ENCODE measurements around the gene ADAMTS17. TPM values are rescaled to one million over a fixed set of nuclear protein-coding genes. Genes with fewer than 3 reads are reported as not detected.
A peak's percentile ranks its signal among the peaks of the same experiment; 100 is the strongest.
"Not testable (repeated sequence)": the region's sequence is repeated elsewhere in the genome, so short reads cannot be mapped to it uniquely, and the experiment has no call there.

The ADAMTS17 gene
- total RNA-seq, 1 experiment from 2014 or later: 4.1 TPM

DNA sequence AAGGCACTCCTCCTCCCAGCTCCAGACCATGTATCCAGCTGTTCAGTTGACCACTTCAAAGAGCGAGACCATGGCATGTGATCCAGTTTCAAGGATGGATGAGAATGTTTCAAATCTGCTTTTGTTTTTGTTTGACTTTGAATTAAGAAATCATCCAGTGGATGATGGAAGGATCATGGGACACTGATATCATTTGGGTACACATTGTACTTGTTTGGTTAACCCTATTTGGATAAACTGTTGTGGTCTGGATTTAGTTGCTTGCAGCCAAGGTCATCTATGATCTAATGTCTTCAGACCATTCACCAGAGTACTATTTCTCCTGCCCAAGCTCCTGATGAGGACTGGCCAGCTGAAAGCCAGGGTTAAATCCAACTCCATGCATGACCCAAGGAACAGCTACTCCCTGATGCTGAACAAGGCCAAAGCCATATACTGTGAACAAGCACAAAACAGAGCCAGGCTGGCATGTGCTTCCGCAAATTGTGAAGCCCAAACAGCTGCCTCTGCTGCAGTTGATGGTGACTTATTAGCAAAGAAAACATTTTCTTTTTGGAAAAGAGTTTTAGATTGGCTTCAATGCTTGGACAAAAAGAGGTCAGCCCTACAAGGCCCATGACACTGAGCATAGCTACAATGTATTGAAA is 5.2 kb upstream of the ADAMTS17 start:
- Histone ChIP-seq H3K36me3 (no peaks in the 10 kb centered on the region), H3K9me3 (replicated peaks) (no peaks in the 10 kb centered on the region), H3K4me1 (no peaks in the 10 kb centered on the region), H3K4me3 (no peak overlapping the region), H3K27ac (no peak overlapping the region), H3K27me3 (no peaks in the 10 kb centered on the region)
- DNase-seq: no peak

DNA sequence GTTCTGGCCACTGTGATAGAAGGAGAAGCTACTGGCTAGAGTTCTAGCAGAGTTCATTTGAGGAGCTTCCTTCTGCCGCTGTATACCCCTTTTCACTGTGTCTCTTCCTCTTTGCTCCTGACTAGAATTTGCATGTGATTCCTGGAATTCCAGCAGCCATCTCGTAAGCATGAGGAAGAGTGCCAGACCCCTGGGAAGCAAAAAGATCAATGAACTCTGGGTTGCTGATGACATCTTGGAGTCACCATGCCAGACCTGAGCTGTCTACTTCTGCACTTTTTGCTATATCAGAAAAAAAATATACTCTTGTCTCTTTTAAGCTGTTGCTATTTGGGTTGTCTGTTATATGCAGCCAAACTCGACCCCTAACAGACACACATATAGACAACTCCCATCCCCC is 3.7 kb upstream of the ADAMTS17 start:
- no peaks in the 10 kb centered on the region for H3K9me3 ChIP-seq (replicated peaks)
- no peaks in the 10 kb centered on the region for H3K4me1 ChIP-seq
- H3K27ac ChIP-seq: no peak overlapping the region
- H3K36me3 ChIP-seq: no peaks in the 10 kb centered on the region
- no peaks in the 10 kb centered on the region for H3K27me3 ChIP-seq
- no peak for DNase-seq
- H3K4me3 ChIP-seq: no peak overlapping the region

DNA sequence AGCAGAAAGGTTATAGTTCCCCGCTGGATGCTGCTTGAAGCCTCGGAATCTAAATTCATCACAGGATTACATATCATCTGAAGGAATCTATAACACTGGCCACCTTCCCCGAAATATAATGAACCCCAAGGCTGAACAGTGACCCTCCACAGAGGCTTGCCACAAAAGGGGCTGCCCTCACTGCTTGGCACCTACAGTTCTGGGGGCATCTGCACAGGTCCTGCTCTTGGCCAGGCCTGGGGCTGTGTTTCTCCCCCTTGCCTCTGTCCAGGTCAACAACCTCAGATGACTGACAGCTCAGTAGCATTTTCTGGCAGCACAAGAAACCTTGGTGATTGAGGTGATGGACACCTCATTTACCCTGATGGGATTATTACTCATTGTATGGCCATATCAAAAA is 1.5 kb upstream of the ADAMTS17 start:
- Histone ChIP-seq H3K4me3 (no peak overlapping the region), H3K27me3 (no peaks in the 10 kb centered on the region), H3K4me1 (peaks cover 3% of the 10 kb centered on the region; the same call in 1 of the 2 replicates), H3K9me3 (replicated peaks) (no peaks in the 10 kb centered on the region), H3K27ac (no peak overlapping the region), H3K36me3 (no peaks in the 10 kb centered on the region)
- DNase-seq: no peak

DNA sequence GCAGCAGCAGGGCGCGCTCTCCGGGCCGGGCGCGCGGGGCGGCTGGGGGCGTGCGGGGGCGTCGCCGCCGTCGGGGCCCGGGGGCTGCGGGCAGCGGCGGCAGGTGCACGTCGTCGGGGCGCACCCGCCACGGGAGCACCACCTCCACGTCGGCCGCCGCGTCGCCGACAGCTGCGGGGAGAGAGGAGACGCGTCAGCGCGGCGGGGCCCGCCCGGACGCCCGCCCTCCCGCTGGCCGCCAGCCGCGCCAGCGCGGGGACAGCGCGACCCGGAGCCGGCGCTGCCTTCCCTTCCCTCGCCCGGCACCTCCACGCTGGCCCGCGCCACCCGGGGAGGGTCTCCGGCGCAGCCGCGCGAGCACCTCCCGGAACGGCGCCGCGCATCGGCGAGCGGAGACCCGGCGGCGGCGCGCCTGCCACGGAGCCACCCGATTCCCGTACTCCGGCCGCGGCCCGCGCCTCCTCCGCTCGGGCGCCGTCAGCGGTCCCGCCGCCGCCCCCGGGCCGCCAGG is 481 bp downstream of the ADAMTS17 start:
- DNase-seq: peak in 1 of 2 experiments; percentile 17
- Histone ChIP-seq H3K9me3 (replicated peaks) (no peaks in the 10 kb centered on the region), H3K27me3 (no peaks in the 10 kb centered on the region), H3K4me1 (peaks cover 3% of the 10 kb centered on the region; the same call in 1 of the 2 replicates), H3K4me3 (peak overlapping the region; percentile 64), H3K36me3 (no peaks in the 10 kb centered on the region), H3K27ac (no peak overlapping the region; the same call in 1 of the 2 replicates)

DNA sequence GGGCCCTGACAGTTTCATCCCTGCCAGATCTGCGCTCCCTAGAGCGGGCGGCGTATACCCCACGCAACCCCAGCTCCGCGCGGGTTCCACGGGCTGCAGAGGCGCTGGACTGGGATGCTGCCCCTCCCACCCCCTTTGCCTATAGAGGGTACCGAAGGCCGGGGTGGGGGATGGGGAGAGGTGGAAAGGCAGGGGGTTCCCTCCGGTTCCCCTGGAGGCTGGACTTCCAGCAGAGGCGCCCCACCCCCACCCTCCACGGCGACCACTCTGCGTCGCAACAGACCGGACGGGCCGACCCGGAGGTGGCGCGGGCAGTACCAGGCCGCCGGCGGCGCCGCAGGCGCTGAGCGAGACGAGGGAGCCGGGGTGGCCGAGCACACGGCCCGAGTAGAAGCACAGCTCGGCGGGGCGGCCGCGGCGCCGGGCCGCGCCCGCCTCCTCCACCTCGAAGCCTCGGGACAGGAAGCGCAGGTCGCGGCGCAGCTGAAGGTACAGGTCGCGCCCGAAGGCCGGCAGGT is 995 bp downstream of the ADAMTS17 start:
- Histone ChIP-seq H3K4me3 (no peak overlapping the region), H3K36me3 (no peaks in the 10 kb centered on the region), H3K9me3 (replicated peaks) (no peaks in the 10 kb centered on the region), H3K4me1 (peaks cover 3% of the 10 kb centered on the region; the same call in 1 of the 2 replicates), H3K27me3 (no peaks in the 10 kb centered on the region), H3K27ac (no peak overlapping the region)
- no peak for DNase-seq

GRCh38 chr15:100339999-100340398 is 1.8 kb downstream of the ADAMTS17 start:
- no peak for DNase-seq
- Histone ChIP-seq H3K4me3 (no peak overlapping the region), H3K4me1 (peaks cover 3% of the 10 kb centered on the region; the same call in 1 of the 2 replicates), H3K27me3 (no peaks in the 10 kb centered on the region), H3K9me3 (replicated peaks) (no peaks in the 10 kb centered on the region), H3K27ac (no peak overlapping the region), H3K36me3 (no peaks in the 10 kb centered on the region)

- H3K4me3 ChIP-seq; H3K36me3 ChIP-seq; H3K4me1 ChIP-seq; H3K27me3 ChIP-seq; H3K9me3 ChIP-seq (replicated peaks); H3K27ac ChIP-seq; DNase-seq: not testable (repeated sequence)
Measured at GRCh38 chr15:100339451-100339850, 2.3 kb downstream of the ADAMTS17 start.

DNA sequence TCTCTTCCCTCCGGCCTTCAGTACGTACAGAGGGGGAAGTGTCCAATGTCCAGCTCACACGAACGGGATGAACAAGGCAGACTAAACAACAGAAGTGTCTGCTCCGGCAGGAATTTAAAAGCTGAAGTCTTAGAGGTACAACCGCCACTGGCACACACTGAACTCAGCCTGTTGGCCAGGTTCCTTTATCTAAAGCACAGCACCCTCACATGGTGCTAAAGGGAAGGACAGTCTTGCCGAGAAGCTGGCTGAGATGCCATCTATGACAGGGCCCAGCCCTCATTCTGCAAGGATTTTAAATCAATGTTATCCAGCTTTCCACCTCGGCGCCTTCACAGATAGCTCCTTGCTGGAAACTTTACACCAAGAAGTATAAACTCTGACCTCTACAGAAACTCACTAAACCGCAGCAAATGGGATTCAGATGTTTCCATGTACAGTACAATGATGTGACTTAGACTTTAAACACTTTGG is 2.8 kb downstream of the ADAMTS17 start:
- peak; percentile 61 to 79 for DNase-seq
- H3K9me3 ChIP-seq (replicated peaks): no peaks in the 10 kb centered on the region
- no peaks in the 10 kb centered on the region for H3K27me3 ChIP-seq
- H3K36me3 ChIP-seq: no peaks in the 10 kb centered on the region
- H3K4me3 ChIP-seq: no peak overlapping the region
- peaks cover 3% of the 10 kb centered on the region; the same call in 1 of the 2 replicates for H3K4me1 ChIP-seq
- H3K27ac ChIP-seq: no peak overlapping the region

GRCh38 chr15:100338247-100338646 is 3.5 kb downstream of the ADAMTS17 start:
- H3K9me3 ChIP-seq (replicated peaks): no peaks in the 10 kb centered on the region
- no peaks in the 10 kb centered on the region for H3K27me3 ChIP-seq
- H3K36me3 ChIP-seq: no peaks in the 10 kb centered on the region
- no peak overlapping the region for H3K27ac ChIP-seq
- no peak for DNase-seq
- H3K4me1 ChIP-seq: peaks cover 3% of the 10 kb centered on the region; the same call in 1 of the 2 replicates
- H3K4me3 ChIP-seq: no peak overlapping the region

- H3K9me3 ChIP-seq (replicated peaks): no peaks in the 10 kb centered on the region
- no peak for DNase-seq
- no peaks in the 10 kb centered on the region for H3K36me3 ChIP-seq
- H3K27ac ChIP-seq: no peak overlapping the region
- H3K4me1 ChIP-seq: peaks cover 3% of the 10 kb centered on the region; the same call in 1 of the 2 replicates
- H3K27me3 ChIP-seq: no peaks in the 10 kb centered on the region
- no peak overlapping the region for H3K4me3 ChIP-seq
Measured at GRCh38 chr15:100337096-100338044, 4.4 kb downstream of the ADAMTS17 start.

DNA sequence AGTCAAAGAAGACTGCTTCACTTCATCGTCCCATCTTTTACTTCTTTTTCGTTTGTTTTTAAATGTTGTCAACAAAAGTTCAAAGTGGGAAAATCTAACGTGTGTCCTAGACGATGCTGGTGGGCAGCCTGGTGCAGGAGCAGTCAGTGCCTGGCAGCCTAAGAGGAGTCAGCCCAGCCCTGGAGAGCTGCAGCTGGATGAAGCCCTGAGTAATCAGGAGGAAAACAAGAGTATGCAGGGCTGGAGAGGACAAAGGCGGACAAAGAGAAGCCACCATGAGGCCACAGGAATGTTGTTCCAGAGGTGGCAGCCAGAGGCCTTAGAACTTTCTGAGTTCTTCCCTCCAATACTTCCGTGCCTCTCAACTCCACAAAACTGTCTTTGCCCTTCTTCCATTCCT is 5.7 kb downstream of the ADAMTS17 start:
- Histone ChIP-seq H3K27me3 (no peaks in the 10 kb centered on the region), H3K36me3 (no peaks in the 10 kb centered on the region), H3K4me1 (peaks cover 3% of the 10 kb centered on the region; the same call in 1 of the 2 replicates), H3K27ac (no peak overlapping the region), H3K9me3 (replicated peaks) (no peaks in the 10 kb centered on the region), H3K4me3 (no peak overlapping the region)
- no peak for DNase-seq

DNA sequence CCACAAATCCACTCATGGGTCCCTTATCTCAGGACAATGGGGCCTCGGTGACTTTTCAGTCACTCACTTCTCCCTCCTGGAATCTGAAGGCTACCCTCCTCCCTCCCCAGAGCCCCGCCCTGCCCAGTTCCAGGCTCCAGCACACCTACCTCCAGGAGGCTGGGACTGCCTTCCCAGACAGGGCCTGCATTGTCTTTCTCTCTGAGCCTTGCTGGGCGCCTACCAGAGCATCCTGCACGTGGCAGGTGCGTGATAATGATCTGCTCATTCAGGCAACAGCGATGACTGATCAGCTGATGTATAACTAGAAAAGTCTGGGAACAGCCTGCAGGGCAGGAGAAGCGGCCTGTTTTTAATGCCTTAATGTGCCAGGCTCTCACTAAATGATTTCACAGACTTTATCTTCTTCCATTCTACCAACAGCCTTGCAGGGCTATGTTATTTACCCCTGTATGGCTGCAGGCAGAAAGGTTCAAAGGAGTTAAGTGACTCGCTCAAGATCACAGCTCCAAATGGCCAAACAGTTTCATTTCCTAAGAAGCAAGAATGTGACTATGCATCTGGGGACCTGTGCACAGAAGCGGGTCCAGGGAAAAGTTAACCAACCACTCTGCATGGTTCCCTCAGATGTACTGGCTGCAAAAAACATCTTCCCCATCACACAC is 6.3 kb downstream of the ADAMTS17 start:
- Histone ChIP-seq H3K36me3 (no peaks in the 10 kb centered on the region), H3K9me3 (replicated peaks) (no peaks in the 10 kb centered on the region), H3K4me1 (peaks cover 3% of the 10 kb centered on the region; the same call in 1 of the 2 replicates), H3K27ac (no peak overlapping the region), H3K4me3 (no peak overlapping the region), H3K27me3 (no peaks in the 10 kb centered on the region)
- no peak for DNase-seq

DNA sequence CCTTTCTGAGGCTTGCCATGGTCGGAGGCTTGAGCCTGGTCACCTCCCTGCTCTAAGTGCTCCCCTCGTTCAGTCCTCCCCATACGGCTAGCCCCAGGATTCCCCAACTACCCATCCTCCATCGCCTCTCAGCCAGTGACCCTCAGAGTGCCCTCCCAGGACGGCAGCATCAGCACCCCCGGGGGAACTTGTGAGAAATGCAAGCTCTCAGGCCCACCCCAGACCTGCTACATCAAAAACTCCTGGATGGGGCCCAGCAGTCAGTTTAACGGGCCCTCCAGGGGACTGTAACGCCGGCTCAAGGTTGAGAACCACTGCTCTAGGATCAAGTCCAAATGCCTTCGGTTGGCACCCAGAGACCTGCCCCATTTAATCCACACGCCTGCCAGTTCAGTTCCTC is 6.9 kb downstream of the ADAMTS17 start:
- H3K4me3 ChIP-seq: no peak overlapping the region
- H3K9me3 ChIP-seq (replicated peaks): no peaks in the 10 kb centered on the region
- peaks cover 3% of the 10 kb centered on the region; the same call in 1 of the 2 replicates for H3K4me1 ChIP-seq
- H3K27me3 ChIP-seq: no peaks in the 10 kb centered on the region
- no peak overlapping the region for H3K27ac ChIP-seq
- no peaks in the 10 kb centered on the region for H3K36me3 ChIP-seq
- no peak for DNase-seq

GRCh38 chr15:100334456-100334855 is 7.3 kb downstream of the ADAMTS17 start:
- H3K27ac ChIP-seq: no peak overlapping the region
- H3K4me3 ChIP-seq: no peak overlapping the region
- no peaks in the 10 kb centered on the region for H3K27me3 ChIP-seq
- no peaks in the 10 kb centered on the region for H3K9me3 ChIP-seq (replicated peaks)
- H3K4me1 ChIP-seq: peaks cover 3% of the 10 kb centered on the region; the same call in 1 of the 2 replicates
- H3K36me3 ChIP-seq: no peaks in the 10 kb centered on the region
- no peak for DNase-seq
